ENCODE results near the gene LONP1. TPM values are rescaled to one million over a fixed set of nuclear protein-coding genes. Genes with fewer than 3 reads are reported as not detected.

LONP1 gene
- total and polyA plus RNA-seq, 2 of the 8 experiments (the other 6 are each of a cell fraction or from before 2014, with no cell fraction given): 98.1 to 117 TPM

DNA sequence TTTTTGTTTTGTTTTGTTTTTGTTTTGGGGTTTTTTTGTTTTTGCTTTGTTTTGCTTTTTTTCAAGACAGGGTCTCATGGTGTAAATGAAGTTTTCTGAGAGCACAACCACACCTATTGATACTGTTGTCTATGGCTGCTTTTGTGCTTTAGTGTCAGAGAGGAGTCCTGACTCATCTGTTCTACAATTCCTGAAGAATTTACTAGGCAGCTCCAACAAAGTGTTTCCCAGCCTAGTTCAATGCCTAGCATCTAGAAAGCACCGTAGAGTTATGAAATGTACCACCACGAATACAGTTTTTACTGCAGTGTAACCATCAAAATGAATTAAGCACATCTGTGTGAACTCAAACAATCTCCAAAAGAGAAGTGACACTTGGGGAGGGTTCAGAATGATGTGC is 75.9 kb downstream of the LONP1 start:
- FAIRE-seq (no peak), DNase-seq (ENCODE audit: low read depth in 1 of 2, low spot score in 2 of 2) (no peak)
- Histone ChIP-seq H3K4me2 (ENCODE audit: insufficient read depth in 1 of 2, low read depth in 2 of 2, low read length in 2 of 2) (no peak overlapping the region), H4K5ac (ENCODE audit: insufficient read length, low read depth, low read length) (no peak overlapping the region), H3K79me2 (ENCODE audit: control insufficient read depth in 1 of 2, insufficient read depth in 2 of 2, low read length in 2 of 2) (peaks cover 3 to 70% of the 10 kb centered on the region in 2 experiments; a peak in 3 of 4 replicates), H3K4ac (replicated peaks; ENCODE audit: insufficient read length, low read depth, low read length) (no peak overlapping the region), H3K27ac (ENCODE audit: low read depth, low read length) (no peak overlapping the region), H4K91ac (replicated peaks; ENCODE audit: insufficient read length, low read length) (no peak overlapping the region), H2BK20ac (ENCODE audit: low read length) (no peak overlapping the region), H4K20me1 (replicated peaks in 1 of 2; ENCODE audit: control insufficient read depth in 1 of 2, insufficient read depth in 2 of 2, low read length in 2 of 2) (peaks cover 21 to 25% of the 10 kb centered on the region in 2 experiments), H3K18ac (ENCODE audit: extremely low read depth, low read length) (no peak overlapping the region), H3K27me3 (replicated peaks in 1 of 4; ENCODE audit: control insufficient read depth in 3 of 4, extremely low read depth in 1 of 4, insufficient read depth in 3 of 4, low read length in 3 of 4) (no peaks in the 10 kb centered on the region), H3K4me1 (replicated peaks in 1 of 4; ENCODE audit: control insufficient read depth in 3 of 4, insufficient read depth in 4 of 4, low read length in 3 of 4) (no peaks in the 10 kb centered on the region), H2BK5ac (ENCODE audit: low read depth, low read length) (no peak overlapping the region), H3K9ac (replicated peaks in 1 of 4; ENCODE audit: extremely low read depth in 1 of 4, low read depth in 3 of 4, low read length in 3 of 4) (no peak overlapping the region), H2BK15ac (ENCODE audit: low read length) (no peak overlapping the region), H3K79me1 (ENCODE audit: low read depth, low read length) (peaks cover 9% of the 10 kb centered on the region), H2AK5ac (ENCODE audit: low read depth, low read length) (no peak overlapping the region), H3K23me2 (ENCODE audit: low read depth, low read length) (no peaks in the 10 kb centered on the region), H2AFZ (ENCODE audit: low read length) (no peak overlapping the region), H2BK12ac (ENCODE audit: low read depth, low read length) (no peak overlapping the region), H3K56ac (replicated peaks; ENCODE audit: insufficient read length, low read depth, low read length) (no peak overlapping the region), H2BK120ac (replicated peaks; ENCODE audit: low read depth, low read length) (no peak overlapping the region), H3K4me3 (ENCODE audit: extremely low read depth in 1 of 4, insufficient read depth in 2 of 4, low read depth in 3 of 4, low read length in 4 of 4) (no peak overlapping the region), H3K14ac (ENCODE audit: insufficient read length) (no peak overlapping the region), H3K9me3 (ENCODE audit: insufficient read depth in 2 of 2, low read depth in 1 of 2, low read length in 1 of 2) (no peaks in the 10 kb centered on the region), H4K8ac (ENCODE audit: extremely low read depth, insufficient read depth, low read length) (no peak overlapping the region), H3K36me3 (ENCODE audit: control insufficient read depth in 2 of 4, insufficient read depth in 4 of 4, low read length in 3 of 4) (peaks cover 23 to 73% (median 61%) of the 10 kb centered on the region in 4 experiments), H3K23ac (ENCODE audit: insufficient read length) (no peak overlapping the region)
- no peak for TF ChIP-seq RAD21 (IDR thresholded peaks at IDR 0.05 in 1 of 2, conservative IDR thresholded peaks at IDR 0.05 in 1 of 2; ENCODE audit: low read depth in 2 of 2, low read length in 2 of 2)
- TF ChIP-seq CEBPB (IDR thresholded peaks at IDR 0.05; ENCODE audit: low read depth, low read length): no peak
- TF ChIP-seq, protein P1, sequence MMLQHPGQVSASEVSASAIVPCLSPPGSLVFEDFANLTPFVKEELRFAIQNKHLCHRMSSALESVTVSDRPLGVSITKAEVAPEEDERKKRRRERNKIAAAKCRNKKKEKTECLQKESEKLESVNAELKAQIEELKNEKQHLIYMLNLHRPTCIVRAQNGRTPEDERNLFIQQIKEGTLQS (IDR thresholded peaks at IDR 0.05; ENCODE audit: insufficient read depth, low read depth, low read length): no peak
- no peak for TF ChIP-seq TAF7 (optimal IDR thresholded peaks at IDR 0.05; ENCODE audit: borderline replicate concordance, low read depth, low read length)
- TF ChIP-seq BACH1 (IDR thresholded peaks at IDR 0.05; ENCODE audit: low read length): no peak
- TF ChIP-seq BCL11A (IDR thresholded peaks at IDR 0.05; ENCODE audit: low read depth in 2 of 2, low read length in 2 of 2): no peak
- no peak for TF ChIP-seq TCF12 (IDR thresholded peaks at IDR 0.05; ENCODE audit: low read depth, low read length)
- CTCF ChIA-PET (ENCODE audit: partially characterized antibody): interaction anchor here (0.9 kb wide), 1 partner anchor 59 kb away, joined by 3 read pairs; no protein-coding TSS in a partner anchor
- POLR2A ChIA-PET (ENCODE audit: partially characterized antibody): no interaction called here
- 95% methylated on average over 2 of the region's 2 CpGs; no CpG with 5 or more reads in 1 of the 2 experiments for WGBS, 2 experiments (ENCODE audit: extremely low coverage in 1 of 2, insufficient coverage in 1 of 2, insufficient read length in 1 of 2, insufficient replicate concordance in 2 of 2, low coverage in 1 of 2, low lambda C conversion rate in 2 of 2, missing lambda C conversion rate in 1 of 2)

Data from H1 (cell line).